ENCODE data around the gene STK32A.

DNA sequence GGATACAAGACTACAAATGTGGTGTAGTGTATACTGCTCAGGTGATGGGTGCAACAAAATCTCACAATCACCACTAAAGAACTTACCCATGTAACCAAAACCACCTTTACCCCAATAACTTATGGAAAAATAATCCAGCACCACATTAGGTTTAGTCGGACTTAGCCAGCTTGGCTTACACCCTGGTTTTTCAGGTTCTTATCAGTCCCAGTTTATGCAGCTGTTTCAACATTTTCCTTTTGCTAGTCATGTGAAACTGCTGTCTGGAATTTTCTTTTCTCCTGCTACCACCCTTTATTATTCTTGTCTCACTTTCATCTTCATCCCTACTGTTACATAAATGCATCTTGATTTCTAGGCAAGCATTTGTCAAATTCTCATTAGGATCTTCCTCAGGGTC, 51.5 kb downstream of the STK32A start:
- no peak for TF ChIP-seq POLR2A (IDR thresholded peaks at IDR 0.05)
- TF ChIP-seq CTCF (IDR thresholded peaks at IDR 0.05), result no peak

Data from heart left ventricle (tissue), 13 donors.